Endothelial cell of umbilical vein (primary cell): ENCODE data around the gene PDLIM3. TPM values are rescaled to one million over a fixed set of nuclear protein-coding genes. Genes with fewer than 3 reads are reported as not detected.

Experiments
- BruUV-seq: library from RNA; stranded (reverse); fragments of 400-500 nt; replicated peaks from 2 replicates; lab custom pipeline; 2021; lab: Mats Ljungman, UMichigan
- CTCF ChIA-PET: fragments of 300-600, 350-600 bp; sonication (Branson Sonifier 250); formaldehyde crosslinking; loops from one replicate; lab custom pipeline; 2021; ENCODE audit warnings: antibody characterized with exemption, inconsistent platforms; lab: Charles Lee
- POLR2A ChIA-PET: fragments of 300-600, 350-600 bp; sonication (Branson Sonifier 250); formaldehyde crosslinking; loops from one replicate; lab custom pipeline; 2021; ENCODE audit warnings: antibody characterized with exemption, inconsistent platforms; lab: Charles Lee
- DNase-seq: peaks from one replicate; pipeline ENCODE4 v3.0.0-alpha.2; 2011; ENCODE audit warnings: low read depth, low spot score
- FAIRE-seq: peaks from 2 replicates; lab custom pipeline; 2011; peaks lifted over from hg19 to GRCh38; lab: Jason Lieb, UNC
- H2AFZ ChIP-seq: 2 replicates; pipeline ENCODE4 v1.6.0; 2012; ENCODE audit warnings: low read depth, low read length, control low read depth, inconsistent platforms
- H3K27ac ChIP-seq: 2 replicates; pipeline ENCODE4 v1.5.1; 2011; ENCODE audit warnings: low read depth, mild to moderate bottlenecking, control low read depth, low read length, moderate library complexity; ENCODE audit not compliant: insufficient read depth
- H3K27me3 ChIP-seq, 2 experiments: 2 replicates each; pipeline versions ENCODE4 v1.6.0 to v1.6.1; 2011; ENCODE audit warnings: low read length in 2 of 2, mixed read lengths in 1 of 2; ENCODE audit not compliant: control insufficient read depth in 2 of 2, insufficient read depth in 2 of 2
- H3K36me3 ChIP-seq, 2 experiments: 2 replicates in 1 of 2; 3 replicates in 1 of 2; pipeline ENCODE4 v1.5.1; 2011; ENCODE audit warnings: low read length in 2 of 2, mild to moderate bottlenecking in 1 of 2, moderate library complexity in 1 of 2; ENCODE audit not compliant: control insufficient read depth in 2 of 2, insufficient read depth in 2 of 2; ENCODE audit errors: extremely low read depth in 1 of 2
- H3K4me1 ChIP-seq: 3 replicates; pipeline ENCODE4 v1.5.1; 2011; ENCODE audit warnings: mild to moderate bottlenecking, low read length; ENCODE audit not compliant: control insufficient read depth, insufficient read depth; ENCODE audit errors: extremely low read depth
- H3K4me2 ChIP-seq: 2 replicates; pipeline ENCODE4 v1.6.1; 2011; ENCODE audit warnings: low read length, control low read depth, mixed read lengths; ENCODE audit not compliant: insufficient read depth
- H3K4me3 ChIP-seq, 3 experiments: fragments of 200-600 bp in 1 of 3; sonication (generic), shearing (Covaris generic) in 1 of 3; replicated peaks in 1 of 3; 2 replicates each; pipeline ENCODE4 v1.5.1; 2011 to 2016; ENCODE audit warnings: control low read depth in 3 of 3, low read length in 3 of 3, mild to moderate bottlenecking in 2 of 3, inconsistent platforms in 1 of 3, low read depth in 1 of 3, moderate library complexity in 1 of 3; ENCODE audit not compliant: insufficient read depth in 1 of 3
- H3K79me2 ChIP-seq: 2 replicates; pipeline ENCODE4 v1.6.0; 2012; ENCODE audit warnings: low read length, inconsistent platforms; ENCODE audit not compliant: control insufficient read depth, insufficient read depth
- H3K9ac ChIP-seq: replicated peaks from 2 replicates; pipeline ENCODE3; 2011; ENCODE audit warnings: low read length, control low read depth; ENCODE audit not compliant: insufficient read depth; ENCODE audit errors: extremely low read depth
- H3K9me1 ChIP-seq: replicated peaks from 3 replicates; pipeline ENCODE4 v1.6.0; 2011; ENCODE audit warnings: mild to moderate bottlenecking, low read length; ENCODE audit not compliant: control insufficient read depth, insufficient read depth; ENCODE audit errors: extremely low read depth
- H3K9me3 ChIP-seq: replicated peaks from 2 replicates; pipeline ENCODE4 v1.5.1; 2012; ENCODE audit warnings: low read length, inconsistent platforms; ENCODE audit not compliant: control insufficient read depth, insufficient read depth
- H4K20me1 ChIP-seq: replicated peaks from 2 replicates; pipeline ENCODE3; 2011; ENCODE audit warnings: mild to moderate bottlenecking, low read length; ENCODE audit not compliant: control insufficient read depth, insufficient read depth; ENCODE audit errors: extremely low read depth
- CTCF ChIP-seq, 2 donors: IDR thresholded peaks; 1 replicate in 1 of 2; 2 replicates in 1 of 2; pipeline ENCODE4 v1.5.1; 2011; ENCODE audit warnings: low read length in 2 of 2, mild to moderate bottlenecking in 2 of 2, moderate library complexity in 2 of 2, control low read depth in 1 of 2, inconsistent platforms in 1 of 2, low read depth in 1 of 2; ENCODE audit not compliant: insufficient read depth in 1 of 2; ENCODE audit errors: extremely low read depth in 1 of 2
- EZH2 ChIP-seq: IDR thresholded peaks from 2 replicates; pipeline ENCODE4 v1.6.1; 2012; ENCODE audit warnings: borderline replicate concordance, low read depth, mild to moderate bottlenecking, moderate library complexity, low read length, inconsistent platforms; ENCODE audit not compliant: severe bottlenecking
- FOS ChIP-seq: IDR thresholded peaks from 2 replicates; pipeline ENCODE4 v1.6.1; 2011; ENCODE audit warnings: mild to moderate bottlenecking, low read length, moderate library complexity, borderline replicate concordance; ENCODE audit not compliant: insufficient read depth
- GATA2 ChIP-seq: IDR thresholded peaks from 2 replicates; pipeline ENCODE4 v1.7.0; 2011; ENCODE audit warnings: low read depth, mild to moderate bottlenecking, moderate library complexity, mixed read lengths, low read length; ENCODE audit not compliant: insufficient read length, insufficient read depth
- JUN ChIP-seq: IDR thresholded peaks from 2 replicates; pipeline ENCODE4 v1.6.1; 2011; ENCODE audit warnings: borderline replicate concordance, low read depth; ENCODE audit not compliant: insufficient read length, insufficient read depth
- MAX ChIP-seq: IDR thresholded peaks from 2 replicates; pipeline ENCODE4 v1.6.1; 2011; ENCODE audit not compliant: insufficient read depth, insufficient read length
- MYC ChIP-seq: IDR thresholded peaks from one replicate; pipeline ENCODE4 v1.6.1; 2011; ENCODE audit warnings: mild to moderate bottlenecking, low read depth, low read length
- POLR2A ChIP-seq: IDR thresholded peaks from 2 replicates; pipeline ENCODE4 v1.6.1; 2012; ENCODE audit warnings: low read depth, mild to moderate bottlenecking, control low read depth, low read length
- POLR2AphosphoS5 ChIP-seq: IDR thresholded peaks from 2 replicates; pipeline ENCODE4 v1.6.1; 2012; ENCODE audit warnings: low read depth, mild to moderate bottlenecking, control low read depth, low read length, moderate library complexity; ENCODE audit not compliant: insufficient read depth
- dilution Hi-C: fragments of 300-500 bp; cut with MboI; formaldehyde crosslinking; loops from one replicate; pipeline ENCODE4 v1.15.0; 2019; ENCODE audit warnings: low sequenced_read_pairs; ENCODE audit not compliant: extremely low pct_ligation_motif_present
- intact Hi-C: fragments of 100-400 bp; cut with micrococcal nuclease; formaldehyde crosslinking; loops from one replicate; pipeline ENCODE4 v1.10.0; 2022
- polyA plus RNA-seq, 4 experiments: library from polyadenylated mRNA; depleted of rRNA in 3 of 4; stranded (reverse) in 3 of 4; unstranded in 1 of 4; fragments of >200 nt; gene quantifications; 2 replicates each; pipeline versions ENCODE4 v1.2.1 to v1.2.3, GENCODE V29; 2011 to 2012; ENCODE audit warnings: missing spikeins in 1 of 4
- total RNA-seq: library from RNA; stranded (reverse); gene quantifications from 2 replicates; pipeline ENCODE4 v1.2.3, GENCODE V29; 2021

The PDLIM3 gene
- total and polyA plus RNA-seq, 2 donors (not counting 3 experiments of a cell fraction or from before 2014, with no cell fraction given): 9.7 to 17.6 TPM

DNA sequence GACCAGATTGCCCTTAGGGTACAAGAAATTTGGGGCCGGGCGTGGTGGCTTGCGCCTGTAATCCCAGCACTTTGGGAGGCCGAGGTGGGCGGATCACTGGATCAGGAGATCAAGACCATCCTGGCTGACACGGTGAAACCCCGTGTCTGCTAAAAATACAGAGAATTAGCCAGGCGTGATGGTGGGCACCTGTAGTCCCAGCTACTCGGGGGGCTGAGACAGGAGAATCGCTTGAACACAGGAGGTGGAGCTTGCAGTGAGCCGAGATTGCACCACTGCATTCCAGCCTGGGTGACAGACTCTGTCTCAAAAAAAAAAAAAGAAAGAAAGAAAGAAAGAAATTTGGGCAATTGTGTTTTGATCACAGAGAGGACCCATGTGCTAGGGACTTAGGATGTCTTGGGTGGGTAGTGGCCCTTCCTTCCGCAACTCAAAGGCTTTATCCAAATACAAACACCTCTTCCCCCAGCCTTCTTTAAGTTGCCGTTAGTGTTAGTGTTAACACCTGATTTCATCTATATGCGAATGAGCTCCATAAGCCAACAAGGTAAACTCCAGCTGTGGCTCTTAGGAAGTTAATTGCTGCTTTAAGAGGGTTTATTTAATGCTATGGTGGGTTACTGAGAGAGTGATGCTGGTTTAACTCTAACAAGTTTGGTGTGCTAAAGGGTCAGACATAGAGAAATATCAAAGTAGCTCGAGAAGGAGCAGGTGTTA lies 55.1 kb downstream of the PDLIM3 start:
- Histone ChIP-seq H3K9ac (no peak overlapping the region), H3K27ac (no peak overlapping the region), H3K4me1 (no peaks in the 10 kb centered on the region), H3K9me3 (no peaks in the 10 kb centered on the region), H2AFZ (no peak overlapping the region), H3K36me3 (no peaks in the 10 kb centered on the region), H4K20me1 (no peaks in the 10 kb centered on the region), H3K4me3 (no peak overlapping the region), H3K27me3 (no peaks in the 10 kb centered on the region), H3K79me2 (no peaks in the 10 kb centered on the region), H3K9me1 (no peaks in the 10 kb centered on the region), H3K4me2 (no peak overlapping the region)
- ChIA-PET POLR2A (no interaction called here), CTCF (interaction anchor here (0.9 to 1.6 kb wide), 2 partner anchors 54 to 117 kb away, joined by 4 read pairs; no protein-coding TSS in a partner anchor)
- no TSS peak for BruUV-seq
- no peak for TF ChIP-seq GATA2
- no peak for TF ChIP-seq POLR2AphosphoS5
- no peak for TF ChIP-seq MAX
- no peak for TF ChIP-seq POLR2A
- TF ChIP-seq CTCF (IDR thresholded peaks at IDR 0.05; ENCODE audit: extremely low read depth in 1 of 2, insufficient read depth in 1 of 2, low read depth in 1 of 2, low read length in 2 of 2): no peak
- no peak for TF ChIP-seq EZH2
- TF ChIP-seq JUN: no peak
- no peak for TF ChIP-seq MYC
- no peak for TF ChIP-seq FOS
- dilution Hi-C loops: no loop called here
- intact Hi-C loops: no loop called here
- DNase-seq (no peak), FAIRE-seq (no peak)
